Central memory CD8-positive, alpha-beta T cell (primary cell): Measurements from ENCODE around the gene HSP90B1.

ENCODE experiments used
- ATAC-seq: fragments of 150-1000 bp; cut with Tn5 transposase; replicated peaks from 2 replicates; pipeline ENCODE4 v1.10.0; 2022; ENCODE audit warnings: mild to moderate bottlenecking, moderate FRiP score, moderate number of reproducible peaks; ENCODE audit not compliant: poor library complexity, severe bottlenecking; ENCODE audit errors: extremely low read depth
- DNase-seq, 2 donors: peaks; one replicate each; pipeline ENCODE4 v3.0.0; 2021; ENCODE audit warnings: low spot score in 2 of 2
- H3K27ac Mint-ChIP-seq: one replicate; pipeline ENCODE4 v1.8.0; 2022; ENCODE audit warnings: low read depth, mild to moderate bottlenecking, moderate library complexity, mixed read lengths
- H3K27me3 Mint-ChIP-seq: one replicate; pipeline ENCODE4 v1.8.0; 2022; ENCODE audit warnings: mixed read lengths
- H3K36me3 Mint-ChIP-seq: one replicate; pipeline ENCODE4 v1.8.0; 2022; ENCODE audit warnings: mild to moderate bottlenecking, moderate library complexity, mixed read lengths; ENCODE audit not compliant: insufficient read depth
- H3K4me1 Mint-ChIP-seq: one replicate; pipeline ENCODE4 v1.8.0; 2022; ENCODE audit warnings: mixed read lengths
- H3K4me3 Mint-ChIP-seq: one replicate; pipeline ENCODE4 v1.8.0; 2022; ENCODE audit warnings: mild to moderate bottlenecking, moderate library complexity, mixed read lengths
- H3K9me3 Mint-ChIP-seq: one replicate; pipeline ENCODE4 v1.8.0; 2022; ENCODE audit warnings: mixed read lengths

The HSP90B1 gene

DNA sequence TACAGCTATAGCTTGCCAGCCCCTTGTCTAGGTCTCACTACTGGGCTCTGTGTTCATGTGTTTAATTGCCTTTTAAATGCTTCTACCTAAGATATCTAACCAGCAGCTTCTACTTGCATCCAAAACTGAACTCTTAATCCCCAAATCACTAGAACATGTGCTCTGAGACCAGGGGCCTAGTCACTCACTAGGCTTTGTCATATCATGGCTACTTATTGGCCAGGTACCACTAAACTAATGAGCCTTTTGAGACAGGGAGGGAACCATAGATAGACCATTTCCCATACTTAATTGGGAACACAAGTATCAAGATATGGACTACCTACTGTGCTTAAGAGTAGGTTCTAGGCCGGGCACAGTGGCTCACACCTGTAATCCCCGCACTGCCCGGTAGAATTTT lies 6.5 kb downstream of the HSP90B1 start:
- ATAC-seq (no peak), DNase-seq (no peak)
- no peak overlapping the region for H3K4me3 Mint-ChIP-seq
- peaks cover 75% of the 10 kb centered on the region for H3K36me3 Mint-ChIP-seq
- H3K4me1 Mint-ChIP-seq = peaks cover 53% of the 10 kb centered on the region
- no peaks in the 10 kb centered on the region for H3K27me3 Mint-ChIP-seq
- no peak overlapping the region for H3K27ac Mint-ChIP-seq
- H3K9me3 Mint-ChIP-seq = no peaks in the 10 kb centered on the region

GRCh38 chr12:103944964-103945363 lies 14.8 kb downstream of the HSP90B1 start:
- H3K27me3 Mint-ChIP-seq = no peaks in the 10 kb centered on the region
- peaks cover 22% of the 10 kb centered on the region for H3K4me1 Mint-ChIP-seq
- no peak for ATAC-seq
- no peak overlapping the region for H3K4me3 Mint-ChIP-seq
- H3K9me3 Mint-ChIP-seq = no peaks in the 10 kb centered on the region
- H3K36me3 Mint-ChIP-seq = peaks cover 89% of the 10 kb centered on the region
- H3K27ac Mint-ChIP-seq = no peak overlapping the region
- no peak for DNase-seq

GRCh38 chr12:103947871-103948555 lies 17.8 kb downstream of the HSP90B1 start:
- Mint-ChIP-seq H3K27me3 (no peaks in the 10 kb centered on the region), H3K4me1 (peaks cover 8% of the 10 kb centered on the region), H3K27ac (no peak overlapping the region), H3K4me3 (no peak overlapping the region), H3K9me3 (no peaks in the 10 kb centered on the region), H3K36me3 (peaks cover 69% of the 10 kb centered on the region)
- no peak for ATAC-seq
- DNase-seq = no peak

DNA sequence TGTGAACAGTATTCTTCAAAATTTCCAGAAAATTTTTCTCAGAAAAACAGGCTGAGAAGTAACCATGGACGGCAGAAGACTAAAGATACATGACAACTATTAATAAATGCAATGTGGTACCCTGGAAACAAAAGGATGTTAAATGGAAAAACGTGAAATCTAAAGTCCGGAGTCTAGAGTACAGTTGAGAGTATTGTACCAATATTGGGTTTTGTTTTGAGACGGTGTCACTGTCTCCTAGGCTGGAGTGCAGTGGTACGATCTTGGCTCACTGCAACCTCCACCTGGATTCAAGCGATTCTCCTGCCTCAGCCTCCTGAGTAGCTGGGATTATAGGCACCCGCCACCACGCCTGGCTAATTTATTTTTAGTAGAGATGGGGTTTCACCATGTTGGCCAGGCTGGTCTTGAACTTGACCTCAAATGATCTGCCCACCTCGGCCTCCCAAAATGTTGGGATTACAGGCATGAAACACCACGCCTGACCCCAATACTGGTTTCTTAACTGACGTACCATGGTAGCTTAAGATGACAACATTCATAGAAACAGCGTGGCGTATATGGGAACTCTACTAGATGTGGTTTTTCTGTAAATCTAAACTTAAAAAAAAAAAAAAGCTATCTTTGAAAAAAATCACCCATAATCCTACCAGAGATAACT lies 18.7 kb downstream of the HSP90B1 start:
- no peak overlapping the region for H3K27ac Mint-ChIP-seq
- no peaks in the 10 kb centered on the region for H3K9me3 Mint-ChIP-seq
- no peaks in the 10 kb centered on the region for H3K27me3 Mint-ChIP-seq
- peaks cover 7% of the 10 kb centered on the region for H3K4me1 Mint-ChIP-seq
- ATAC-seq = no peak
- H3K36me3 Mint-ChIP-seq = peaks cover 62% of the 10 kb centered on the region
- no peak overlapping the region for H3K4me3 Mint-ChIP-seq
- no peak for DNase-seq

GRCh38 chr12:103952497-103952896 lies 22.3 kb downstream of the HSP90B1 start:
- Mint-ChIP-seq H3K36me3 (peaks cover 35% of the 10 kb centered on the region), H3K27me3 (no peaks in the 10 kb centered on the region), H3K4me3 (no peak overlapping the region), H3K27ac (peak overlapping the region; percentile 80), H3K4me1 (peaks cover 35% of the 10 kb centered on the region), H3K9me3 (no peaks in the 10 kb centered on the region)
- DNase-seq (no peak), ATAC-seq (no peak)

GRCh38 chr12:103955811-103956508 lies 25.8 kb downstream of the HSP90B1 start:
- H3K9me3 Mint-ChIP-seq = no peaks in the 10 kb centered on the region
- H3K36me3 Mint-ChIP-seq = peaks cover 10% of the 10 kb centered on the region
- ATAC-seq = no peak
- DNase-seq = no peak
- H3K4me1 Mint-ChIP-seq = peaks cover 38% of the 10 kb centered on the region
- peak overlapping the region; percentile 94 for H3K27ac Mint-ChIP-seq
- peak overlapping the region; percentile 97 for H3K4me3 Mint-ChIP-seq
- no peaks in the 10 kb centered on the region for H3K27me3 Mint-ChIP-seq

- no peaks in the 10 kb centered on the region for H3K27me3 Mint-ChIP-seq
- H3K27ac Mint-ChIP-seq = peak overlapping the region; percentile 94
- peaks cover 10% of the 10 kb centered on the region for H3K36me3 Mint-ChIP-seq
- DNase-seq = no peak
- peak overlapping the region; percentile 97 for H3K4me3 Mint-ChIP-seq
- ATAC-seq = peak; percentile 6
- peaks cover 38% of the 10 kb centered on the region for H3K4me1 Mint-ChIP-seq
- H3K9me3 Mint-ChIP-seq = no peaks in the 10 kb centered on the region
Observed at GRCh38 chr12:103956509-103957027, 26.4 kb downstream of the HSP90B1 start.

GRCh38 chr12:103957865-103958388 lies 27.7 kb downstream of the HSP90B1 start:
- H3K9me3 Mint-ChIP-seq = no peaks in the 10 kb centered on the region
- ATAC-seq = no peak
- peaks cover 6% of the 10 kb centered on the region for H3K36me3 Mint-ChIP-seq
- H3K27me3 Mint-ChIP-seq = no peaks in the 10 kb centered on the region
- H3K4me1 Mint-ChIP-seq = peaks cover 33% of the 10 kb centered on the region
- H3K27ac Mint-ChIP-seq = peak overlapping the region; percentile 94
- no peak for DNase-seq
- H3K4me3 Mint-ChIP-seq = peak overlapping the region; percentile 97

- DNase-seq (no peak), ATAC-seq (no peak)
- Mint-ChIP-seq H3K4me3 (peak overlapping the region; percentile 18), H3K9me3 (no peaks in the 10 kb centered on the region), H3K4me1 (peaks cover 32% of the 10 kb centered on the region), H3K27me3 (no peaks in the 10 kb centered on the region), H3K27ac (no peak overlapping the region), H3K36me3 (peaks cover 6% of the 10 kb centered on the region)
Observed at GRCh38 chr12:103958621-103959020, 28.4 kb downstream of the HSP90B1 start.

GRCh38 chr12:103960616-103961227 lies 30.5 kb downstream of the HSP90B1 start:
- DNase-seq = no peak
- Mint-ChIP-seq H3K4me3 (no peak overlapping the region), H3K36me3 (peaks cover 13% of the 10 kb centered on the region), H3K27me3 (no peaks in the 10 kb centered on the region), H3K9me3 (no peaks in the 10 kb centered on the region), H3K4me1 (peaks cover 34% of the 10 kb centered on the region), H3K27ac (no peak overlapping the region)
- no peak for ATAC-seq

GRCh38 chr12:103962493-103962892 lies 32.3 kb downstream of the HSP90B1 start:
- Mint-ChIP-seq H3K4me3 (no peak overlapping the region), H3K36me3 (peaks cover 14% of the 10 kb centered on the region), H3K27ac (no peak overlapping the region), H3K27me3 (no peaks in the 10 kb centered on the region), H3K4me1 (peaks cover 27% of the 10 kb centered on the region), H3K9me3 (no peaks in the 10 kb centered on the region)
- DNase-seq (no peak), ATAC-seq (no peak)

GRCh38 chr12:103964805-103965204 lies 34.6 kb downstream of the HSP90B1 start:
- DNase-seq = no peak
- Mint-ChIP-seq H3K4me1 (peaks cover 45% of the 10 kb centered on the region), H3K36me3 (peaks cover 17% of the 10 kb centered on the region)

More at GRCh38 chr12:103964805-103965204, 34.6 kb downstream of the HSP90B1 start:
- ATAC-seq = no peak
- H3K4me3 Mint-ChIP-seq = peak overlapping the region; percentile 95
- H3K27ac Mint-ChIP-seq = peak overlapping the region; percentile 99
- no peaks in the 10 kb centered on the region for H3K27me3 Mint-ChIP-seq
- no peaks in the 10 kb centered on the region for H3K9me3 Mint-ChIP-seq
